Measurements from ENCODE around the gene GEMIN4.
A peak's percentile ranks its signal among the peaks of the same experiment; 100 is the strongest.

Gene GEMIN4

DNA sequence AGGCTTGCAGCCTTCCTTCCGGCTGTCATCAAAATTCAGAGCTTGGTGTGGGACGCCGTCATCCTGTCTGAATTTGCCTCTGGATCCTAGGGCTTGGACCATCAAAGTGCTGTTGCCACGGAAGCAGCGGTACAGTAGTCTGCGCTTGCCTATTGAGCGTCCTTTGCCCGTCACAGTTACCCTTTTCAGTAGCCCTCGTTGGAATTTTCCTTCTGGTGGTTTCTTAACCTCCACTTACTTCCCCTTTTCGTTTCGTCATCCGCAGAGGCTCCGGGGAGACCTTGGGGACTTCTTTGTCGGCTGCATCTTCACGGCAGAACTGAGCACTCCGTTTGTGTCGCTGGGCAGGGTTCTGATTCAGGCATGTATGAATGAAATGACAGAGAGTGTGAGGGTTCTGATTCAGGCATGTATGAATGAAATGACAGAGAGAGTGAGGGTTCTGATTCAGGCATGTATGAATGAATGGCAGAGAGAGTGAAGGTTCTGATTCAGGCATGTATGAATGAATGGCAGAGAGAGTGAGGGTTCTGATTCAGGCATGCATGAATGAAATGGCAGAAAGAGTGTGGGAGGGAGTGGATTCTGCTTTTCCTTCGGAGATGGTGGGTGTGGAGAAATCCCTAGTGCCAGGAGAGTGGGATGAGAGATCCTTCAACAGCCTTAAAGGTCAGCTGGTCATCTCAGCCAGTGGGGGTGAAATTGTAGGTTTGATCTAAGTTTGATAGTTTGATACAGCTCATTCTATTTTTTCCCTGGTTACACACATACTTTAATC is 11.6 kb downstream of the GEMIN4 start:
- no peak for DNase-seq

DNA sequence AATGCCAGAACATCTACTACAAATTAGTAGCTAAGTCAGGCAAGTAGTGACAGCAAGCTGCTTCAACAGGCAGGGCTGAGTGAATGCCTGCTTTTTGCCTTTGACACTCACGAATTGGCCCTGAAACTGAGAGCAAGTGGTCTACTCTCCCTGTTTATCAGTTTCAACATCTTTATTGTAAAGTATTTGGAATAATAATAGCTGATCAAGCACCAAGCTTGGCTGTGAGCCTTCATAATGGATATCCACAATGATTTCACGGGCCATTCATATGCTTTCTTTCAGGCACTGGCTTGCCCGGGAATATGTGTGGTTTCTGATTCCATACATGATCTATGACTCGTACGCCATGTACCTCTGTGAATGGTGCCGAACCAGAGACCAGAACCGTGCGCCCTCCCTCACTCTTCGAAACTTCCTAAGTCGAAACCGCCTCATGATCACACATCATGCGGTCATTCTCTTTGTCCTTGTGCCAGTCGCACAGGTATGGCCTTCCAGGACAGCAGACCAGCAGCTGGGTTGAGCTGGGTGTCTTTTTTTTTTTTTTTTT is 14.4 kb downstream of the GEMIN4 start:
- DNase-seq: no peak

DNA sequence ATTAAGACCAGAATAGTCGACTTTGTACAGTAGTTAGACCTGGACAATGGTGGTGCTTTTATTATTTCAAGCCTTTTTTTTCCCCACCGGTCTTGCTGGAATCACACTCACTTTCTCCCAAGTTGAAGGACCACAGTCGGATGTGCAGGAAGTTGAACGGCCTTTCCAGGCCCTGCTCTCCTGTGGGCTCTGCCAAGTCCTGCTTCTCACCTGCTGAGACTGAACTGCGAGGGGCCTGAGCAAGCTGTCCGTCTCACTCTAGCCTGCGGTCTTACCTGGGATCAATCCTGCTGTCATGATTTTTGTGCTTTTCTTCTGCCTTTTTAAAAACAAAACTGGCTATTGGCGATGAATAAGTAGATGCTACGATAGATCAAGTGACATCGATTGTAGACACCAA is 18.3 kb downstream of the GEMIN4 start:
- DNase-seq: no peak

- peak; percentile 53 for DNase-seq
These were observed 19.0 kb downstream of the GEMIN4 start for GRCh38 chr17:732902-733720.

GRCh38 chr17:732067-732901 is 19.8 kb downstream of the GEMIN4 start, which contains the start of gene TLCD3A:
Gene TLCD3A, plus strand, starts transcription at chr17:732596. Its CDS starts 52 bp downstream, at chr17:732648.
- DNase-seq: peak; percentile 74

GRCh38 chr17:731644-732066 is 20.4 kb downstream of the GEMIN4 start:
- no peak for DNase-seq

GRCh38 chr17:728911-729310 is 23.2 kb downstream of the GEMIN4 start:
- DNase-seq: no peak

DNA sequence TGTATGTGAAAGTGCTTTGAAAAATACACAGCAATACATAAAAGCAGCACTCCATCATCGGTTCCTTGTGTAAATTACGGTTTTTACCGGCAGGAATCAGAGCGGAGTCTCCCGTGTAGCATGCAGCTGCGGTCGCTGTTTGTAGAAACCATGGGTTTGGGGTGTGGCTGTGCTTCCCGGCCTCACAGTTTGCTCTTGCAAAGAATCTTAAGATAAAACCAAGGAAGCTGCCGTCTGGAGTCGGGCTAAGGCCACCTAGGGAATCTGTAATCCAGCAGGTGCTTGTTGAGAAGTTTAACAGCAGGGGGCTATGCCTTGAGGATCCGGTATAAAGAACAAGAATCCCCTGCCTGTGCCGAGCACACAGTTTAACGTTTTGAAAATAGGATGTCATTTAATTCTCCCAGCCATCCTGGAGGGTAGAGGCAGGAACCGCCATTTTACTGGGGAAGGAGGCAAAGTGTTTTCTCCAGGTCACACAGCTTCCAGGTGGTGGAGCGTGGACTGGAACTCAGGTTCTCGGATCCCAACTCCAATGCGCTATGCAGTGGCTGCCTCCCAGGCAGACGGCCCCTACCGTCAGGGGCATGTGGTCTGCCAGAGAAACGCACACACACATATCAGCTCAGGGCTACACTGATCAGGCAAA is 25.7 kb downstream of the GEMIN4 start:
- DNase-seq: no peak

GRCh38 chr17:725746-726145 is 26.3 kb downstream of the GEMIN4 start:
- no peak for DNase-seq

DNA sequence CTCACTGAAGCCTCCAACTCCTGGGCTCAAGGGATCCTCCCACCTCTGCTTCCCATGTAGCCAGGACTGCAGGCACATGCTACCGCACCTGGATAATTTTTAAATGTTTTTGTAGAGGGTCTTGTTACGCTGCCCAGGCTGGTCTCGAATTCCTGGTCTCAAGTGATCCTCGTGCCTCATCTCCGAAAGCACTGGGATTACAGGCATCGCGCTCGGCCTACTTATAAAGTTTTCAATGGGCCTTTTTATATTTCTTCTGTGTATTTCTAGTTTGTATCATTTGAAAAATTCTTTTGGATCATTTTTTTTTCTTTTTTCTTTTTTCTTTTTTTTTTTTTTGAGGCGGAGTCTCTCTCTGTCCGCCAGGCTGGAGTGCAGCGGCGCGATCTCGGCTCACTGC is 27.0 kb downstream of the GEMIN4 start:
- DNase-seq: no peak

DNA sequence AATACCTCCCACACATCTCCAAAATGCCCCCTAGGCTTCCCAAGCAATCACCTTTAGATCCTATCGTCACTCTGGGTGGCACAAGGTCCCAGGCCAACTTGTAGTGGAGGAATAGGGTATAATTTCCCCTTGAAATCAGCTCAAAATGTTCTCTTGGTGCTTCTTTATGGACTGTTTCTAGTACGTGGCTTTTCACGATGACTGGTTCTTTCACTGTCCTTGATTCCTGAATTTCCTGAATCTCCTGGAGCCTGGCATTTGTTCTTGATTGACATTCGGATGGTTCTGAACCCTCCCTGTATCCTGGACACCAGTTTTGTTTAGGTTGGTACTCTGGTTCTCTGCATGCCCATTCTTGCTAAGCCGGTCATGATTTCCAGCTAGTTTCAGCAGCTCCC is 30.5 kb downstream of the GEMIN4 start:
- DNase-seq: no peak

DNA sequence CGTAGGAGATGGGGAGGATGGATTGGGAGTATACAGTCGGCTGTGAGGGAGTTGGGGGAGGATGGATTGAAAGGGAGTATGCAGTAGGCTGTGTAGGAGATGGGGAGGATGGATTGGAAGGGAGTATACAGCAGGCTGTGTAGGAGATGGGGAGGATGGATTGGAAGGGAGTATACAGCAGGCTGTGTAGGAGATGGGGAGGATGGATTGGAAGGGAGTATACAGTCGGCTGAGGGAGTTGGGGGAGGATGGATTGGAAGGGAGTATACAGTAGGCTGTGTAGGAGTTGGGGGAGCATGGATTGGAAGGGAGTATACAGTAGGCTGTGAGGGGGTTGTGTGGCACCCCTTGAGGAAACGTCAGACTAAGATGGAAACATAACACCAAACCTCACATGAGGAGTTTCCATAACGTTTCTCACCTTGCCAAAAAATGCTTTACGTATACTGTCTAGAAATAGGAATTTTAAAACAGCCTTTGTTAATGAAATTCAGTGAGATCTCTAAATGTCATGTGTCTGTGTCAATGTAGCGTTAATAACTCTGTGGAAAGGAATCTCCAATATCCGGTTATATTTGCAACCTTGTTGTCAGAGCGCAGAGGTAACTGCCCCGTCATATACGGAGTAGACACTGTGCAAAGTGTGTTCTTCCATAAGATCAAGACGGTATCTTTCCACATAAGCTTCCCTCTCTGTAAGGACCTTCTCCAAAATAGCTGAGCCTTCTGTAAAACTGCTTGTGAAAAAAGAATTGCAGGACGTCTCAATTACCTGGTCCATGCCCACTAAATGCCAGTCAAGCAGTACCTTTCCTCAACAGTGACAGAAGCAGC is 31.1 kb downstream of the GEMIN4 start:
- DNase-seq: no peak

- no peak for DNase-seq
These were observed 34.0 kb downstream of the GEMIN4 start for GRCh38 chr17:718075-718474.

DNA sequence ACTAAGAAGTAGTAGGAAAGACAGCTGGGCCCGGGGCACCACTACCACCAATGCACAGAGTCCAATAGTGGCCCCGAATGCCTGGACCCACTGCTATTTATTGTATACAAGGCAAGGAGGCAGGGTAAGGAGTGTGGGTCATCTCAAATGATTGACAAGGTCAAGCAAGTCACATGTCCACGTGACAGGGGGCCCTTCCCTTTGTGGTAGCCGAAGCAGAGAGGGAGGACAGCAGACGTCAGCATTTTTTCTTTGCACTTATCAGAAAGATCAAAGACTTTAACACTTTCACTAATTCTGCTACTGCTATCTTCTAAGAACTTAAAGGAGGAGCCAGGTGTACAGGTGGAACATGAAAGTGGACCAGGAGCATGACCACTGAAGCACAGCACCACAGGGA is 43.9 kb downstream of the GEMIN4 start:
- no peak for DNase-seq

GRCh38 chr17:705863-706262 is 46.2 kb downstream of the GEMIN4 start:
- DNase-seq: no peak

- no peak for DNase-seq
These were observed 47.1 kb downstream of the GEMIN4 start for GRCh38 chr17:705011-705410.

DNA sequence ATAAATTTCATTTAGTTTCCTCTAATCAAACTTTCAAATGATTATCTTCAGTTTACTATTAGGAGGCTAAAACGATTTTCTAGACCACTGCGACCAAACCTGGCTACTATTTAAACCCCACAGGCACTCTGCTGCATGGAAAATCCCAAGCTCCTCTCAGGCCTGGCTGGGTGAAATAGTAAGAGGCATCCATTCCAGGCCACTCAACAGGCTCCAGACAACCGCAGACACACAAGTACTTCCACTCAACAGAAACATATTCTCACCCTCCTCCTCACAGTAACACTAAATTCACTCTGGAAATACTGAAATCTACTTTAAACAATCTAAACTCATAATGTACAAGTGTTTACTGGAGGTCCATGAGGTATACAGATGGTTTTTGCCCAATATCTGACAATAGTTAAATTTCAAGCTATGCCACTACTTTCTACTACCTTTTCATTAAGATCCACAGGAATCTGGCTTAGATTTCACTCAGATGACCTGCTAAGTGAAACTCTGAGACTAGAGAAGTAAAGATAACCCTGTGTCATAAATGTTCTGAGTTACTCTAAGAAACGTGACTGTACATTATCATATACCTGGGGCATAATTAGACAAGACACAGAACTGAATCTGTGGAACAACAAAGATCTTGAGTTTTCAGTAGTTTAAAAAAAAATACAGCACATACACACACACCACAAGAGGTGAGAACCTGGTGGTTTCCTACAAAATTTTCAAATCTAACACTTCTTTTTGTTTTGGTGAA is 47.8 kb downstream of the GEMIN4 start:
- no peak for DNase-seq

GRCh38 chr17:703081-703875 is 48.8 kb downstream of the GEMIN4 start:
- DNase-seq: no peak

DNA sequence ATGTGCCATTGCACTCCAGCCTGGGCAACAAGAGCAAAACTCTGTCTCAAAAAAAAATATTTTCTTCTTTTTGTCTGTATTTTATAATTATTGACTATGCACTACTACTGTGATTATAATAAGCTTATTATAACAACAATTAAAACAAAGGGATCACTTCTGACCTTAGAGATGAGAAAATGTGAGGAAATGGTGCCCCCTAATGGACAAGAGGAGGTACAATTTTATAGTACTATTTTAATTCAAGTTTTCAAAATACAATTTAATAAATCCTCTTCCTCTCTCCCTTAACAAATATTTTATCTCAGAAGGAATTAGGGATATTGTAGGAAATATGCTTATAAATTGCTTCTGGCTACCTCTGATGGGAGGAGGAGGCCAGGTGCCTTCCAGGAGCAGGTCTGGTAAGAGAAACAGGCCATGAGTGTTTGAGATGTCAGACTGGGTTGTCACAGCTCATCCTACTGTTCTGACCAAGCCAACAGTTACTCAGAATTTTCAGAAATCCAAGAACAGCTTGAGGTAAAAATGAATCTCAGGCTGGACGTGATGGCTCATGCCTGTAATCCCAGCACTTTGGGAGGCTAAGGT is 51.5 kb downstream of the GEMIN4 start:
- DNase-seq: peak; percentile 42
